ENCODE data around the gene INCA1.

INCA1 gene

DNA sequence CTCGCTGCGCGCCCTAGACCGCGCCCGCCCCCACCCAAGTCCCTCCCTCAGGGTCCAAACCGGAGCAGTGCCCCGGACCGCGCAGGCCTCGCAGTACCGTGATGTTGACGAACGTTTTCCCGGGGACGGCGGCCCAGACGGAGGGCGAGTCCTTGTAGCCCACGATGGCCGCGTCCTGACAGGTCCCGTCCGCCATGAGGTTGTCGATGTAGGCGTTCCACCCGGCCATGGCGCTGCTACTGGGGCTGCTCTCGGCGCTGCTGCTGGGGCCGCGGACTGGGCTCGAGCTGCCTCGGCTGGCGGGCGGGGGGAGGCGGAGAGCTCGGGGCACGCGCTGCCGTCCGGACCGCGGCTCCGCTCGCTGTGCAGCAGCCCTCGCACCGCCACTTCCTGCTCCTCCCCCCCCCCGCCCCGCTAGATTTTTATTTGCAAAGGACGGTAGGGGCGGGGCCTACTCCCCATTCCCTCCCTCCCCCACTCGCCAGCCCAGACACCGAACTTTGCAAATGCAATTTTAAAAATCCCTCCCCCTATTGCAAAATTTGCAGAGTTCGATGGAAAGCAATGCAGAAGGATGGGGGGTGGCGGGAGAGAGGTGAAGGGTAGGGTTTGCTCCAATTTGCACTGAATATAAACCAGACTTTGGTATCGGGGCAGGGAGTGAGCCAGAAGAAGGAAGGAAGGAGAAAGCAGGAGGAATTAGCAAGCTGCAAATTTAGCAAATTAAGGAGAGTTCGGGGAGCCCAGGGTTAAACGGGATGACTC, 49.0 kb downstream of the INCA1 start, which contains the start of gene PFN1:
TSS of gene PFN1 (minus strand) at position 365 of the 765 bp plus-strand sequence. CDS start at position 229, 136 bp downstream.
- peak; percentile 74 for DNase-seq (ENCODE audit: low read depth)

GRCh38 chr17:4947411-4948165, 49.7 kb downstream of the INCA1 start:
- DNase-seq (ENCODE audit: low read depth) = no peak

DNA sequence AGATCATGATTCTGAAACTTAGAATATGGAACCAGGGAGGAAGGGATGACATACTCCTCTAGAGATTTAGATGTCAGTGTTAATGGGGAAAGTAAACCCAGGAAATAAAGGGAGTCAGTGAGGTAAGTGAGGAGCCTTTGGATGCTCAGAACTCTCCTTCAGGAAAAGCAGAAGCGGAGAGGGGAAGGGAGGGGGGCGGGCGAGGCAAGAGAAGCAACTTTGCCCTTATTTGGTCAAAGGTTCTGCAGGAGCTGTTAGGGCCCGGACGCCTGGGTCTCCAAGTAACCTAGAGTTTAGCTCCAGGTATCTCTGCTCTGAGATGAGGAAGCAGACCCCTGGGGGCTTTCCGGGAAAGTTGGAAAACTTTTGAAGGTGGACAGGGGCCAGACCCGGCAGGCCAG, 50.3 kb downstream of the INCA1 start:
- no peak for DNase-seq (ENCODE audit: low read depth)

GRCh38 chr17:4946312-4946976, 50.9 kb downstream of the INCA1 start:
- DNase-seq (ENCODE audit: low read depth) = no peak

DNA sequence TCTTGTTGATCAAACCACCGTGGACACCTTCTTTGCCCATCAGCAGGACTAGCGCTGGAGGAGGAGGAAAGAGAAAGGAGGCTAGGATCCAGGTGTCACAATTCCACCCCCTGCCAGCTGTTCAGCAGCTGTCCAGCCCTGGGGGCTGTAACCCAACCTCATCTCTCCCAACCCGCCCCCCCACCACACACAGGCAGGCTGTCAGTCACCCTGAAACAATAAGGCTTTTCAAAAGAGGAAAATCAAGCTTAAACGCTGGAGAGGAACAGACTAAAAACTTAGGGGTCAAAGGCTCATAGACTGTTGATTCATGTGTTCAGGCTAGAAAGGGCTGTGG, 51.4 kb downstream of the INCA1 start:
- no peak for DNase-seq (ENCODE audit: low read depth)

- DNase-seq (ENCODE audit: low read depth) = peak; percentile 68
Measured at GRCh38 chr17:4945176-4945943, 52.0 kb downstream of the INCA1 start.

- no peak for DNase-seq (ENCODE audit: low read depth)
Measured at GRCh38 chr17:4944554-4945175, 52.7 kb downstream of the INCA1 start.

GRCh38 chr17:4944163-4944553, 53.2 kb downstream of the INCA1 start:
- no peak for DNase-seq (ENCODE audit: low read depth)

GRCh38 chr17:4942760-4943508, 54.4 kb downstream of the INCA1 start:
- DNase-seq (ENCODE audit: low read depth) = no peak

DNA sequence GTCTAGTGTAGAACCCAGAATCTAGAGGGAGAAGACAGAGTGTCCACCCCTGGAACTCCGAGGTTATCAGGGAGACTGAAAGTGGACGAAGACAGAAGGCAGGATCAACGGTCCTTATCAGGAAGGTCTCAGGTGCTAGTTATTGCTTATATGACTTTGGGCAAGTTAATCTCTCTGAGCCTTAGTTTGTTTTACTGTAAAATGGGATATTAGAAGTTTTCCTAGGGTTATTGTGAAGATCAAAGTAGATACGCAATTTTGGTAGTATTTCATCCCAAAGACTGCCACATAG, 56.1 kb downstream of the INCA1 start:
- no peak for DNase-seq (ENCODE audit: low read depth)

GRCh38 chr17:4940555-4941318, 56.6 kb downstream of the INCA1 start:
- no peak for DNase-seq (ENCODE audit: low read depth)

GRCh38 chr17:4939796-4940554, 57.3 kb downstream of the INCA1 start, which contains the start of the genes RNF167 and SLC25A11:
Gene RNF167 (plus strand): TSS chr17:4940268. CDS start chr17:4940910, 642 bp downstream.
Gene SLC25A11 (minus strand): TSS chr17:4940046. CDS start chr17:4939910, 136 bp downstream.
- DNase-seq (ENCODE audit: low read depth) = peak; percentile 97

- no peak for DNase-seq (ENCODE audit: low read depth)
Measured at GRCh38 chr17:4939546-4939795, 57.9 kb downstream of the INCA1 start.

- no peak for DNase-seq (ENCODE audit: low read depth)
Measured at GRCh38 chr17:4938688-4939545, 58.4 kb downstream of the INCA1 start.
